Lower leg skin (tissue), 3 donors: ENCODE data around the gene CTNNA2.

ENCODE experiments used
- CTCF ChIP-seq, 3 donors: fragments of 450-650 bp; IDR thresholded peaks; one replicate each; pipeline ENCODE4 v1.5.1; 2016; ENCODE audit warnings: antibody characterized with exemption in 3 of 3, mild to moderate bottlenecking in 3 of 3, moderate library complexity in 2 of 3
- POLR2A ChIP-seq, 2 donors: fragments of 450-650 bp; IDR thresholded peaks; one replicate each; pipeline ENCODE4 v1.6.1; 2016 to 2017; ENCODE audit warnings: antibody characterized with exemption in 2 of 2, mild to moderate bottlenecking in 1 of 2, moderate library complexity in 1 of 2

- TF ChIP-seq CTCF (IDR thresholded peaks at IDR 0.05) (no peak), POLR2A (IDR thresholded peaks at IDR 0.05) (no peak)
These were observed 439.8 kb downstream of the CTNNA2 start for GRCh38 chr2:79952616-79953015.
